H1 (cell line): ENCODE results near the gene GPRIN3. TPM values are rescaled to one million over a fixed set of nuclear protein-coding genes. Genes with fewer than 3 reads are reported as not detected.

Experiments
- CTCF ChIA-PET: fragments of 300-600 bp; sonication (Branson Sonifier 250); formaldehyde crosslinking; loops from one replicate; lab custom pipeline; 2021; ENCODE audit not compliant: partially characterized antibody; lab: Charles Lee
- POLR2A ChIA-PET: fragments of 300-600 bp; sonication (Branson Sonifier 250); formaldehyde crosslinking; loops from one replicate; lab custom pipeline; 2021; ENCODE audit warnings: inconsistent platforms; ENCODE audit not compliant: partially characterized antibody; lab: Charles Lee
- DNase-seq, 2 experiments: peaks; one replicate each; pipeline versions ENCODE4 v3.0.0 to v3.0.0-alpha.2; 2010 to 2022; ENCODE audit warnings: low spot score in 2 of 2, low read depth in 1 of 2, mixed read lengths in 1 of 2
- FAIRE-seq: peaks from 2 replicates; lab custom pipeline; 2011; peaks lifted over from hg19 to GRCh38; lab: Jason Lieb, UNC
- H2AFZ ChIP-seq: 2 replicates; pipeline ENCODE4 v1.8.1; 2012; ENCODE audit warnings: low read length, inconsistent platforms
- H2AK5ac ChIP-seq: 2 replicates; pipeline ENCODE4 v1.6.1; 2013; ENCODE audit warnings: low read depth, low read length
- H2BK120ac ChIP-seq: replicated peaks from 2 replicates; pipeline ENCODE3; 2013; ENCODE audit warnings: low read depth, low read length, inconsistent platforms
- H2BK12ac ChIP-seq: 2 replicates; pipeline ENCODE4 v1.6.1; 2013; ENCODE audit warnings: low read depth, low read length
- H2BK15ac ChIP-seq: 2 replicates; pipeline ENCODE4 v1.6.1; 2013; ENCODE audit warnings: low read length
- H2BK20ac ChIP-seq: 2 replicates; pipeline ENCODE4 v1.6.1; 2013; ENCODE audit warnings: low read length
- H2BK5ac ChIP-seq: 2 replicates; pipeline ENCODE4 v1.6.1; 2013; ENCODE audit warnings: low read depth, low read length
- H3K14ac ChIP-seq: 2 replicates; pipeline ENCODE4 v1.6.1; 2013; ENCODE audit warnings: inconsistent platforms; ENCODE audit not compliant: insufficient read length
- H3K18ac ChIP-seq: 2 replicates; pipeline ENCODE4 v1.6.1; 2013; ENCODE audit warnings: low read length; ENCODE audit errors: extremely low read depth
- H3K23ac ChIP-seq: 2 replicates; pipeline ENCODE4 v1.6.1; 2013; ENCODE audit warnings: inconsistent platforms; ENCODE audit not compliant: insufficient read length
- H3K23me2 ChIP-seq: 2 replicates; pipeline ENCODE4 v1.6.1; 2013; ENCODE audit warnings: low read depth, low read length
- H3K27ac ChIP-seq: 2 replicates; pipeline ENCODE4 v1.6.1; 2011; ENCODE audit warnings: low read depth, low read length, inconsistent platforms
- H3K27me3 ChIP-seq, 4 experiments: replicated peaks in 1 of 4; 1 replicate in 1 of 4; 2 replicates in 3 of 4; pipeline versions ENCODE4 v1.6.1 to v1.8.1; 2011 to 2013; ENCODE audit warnings: low read length in 3 of 4, mild to moderate bottlenecking in 3 of 4, inconsistent platforms in 2 of 4, mixed read lengths in 2 of 4, moderate library complexity in 1 of 4; ENCODE audit not compliant: control insufficient read depth in 3 of 4, insufficient read depth in 3 of 4; ENCODE audit errors: extremely low read depth in 1 of 4
- H3K36me3 ChIP-seq, 4 experiments: 2 replicates each; pipeline versions ENCODE4 v1.6.1 to v1.8.1; 2011 to 2013; ENCODE audit warnings: mild to moderate bottlenecking in 4 of 4, low read length in 3 of 4, moderate library complexity in 2 of 4, control low read depth in 1 of 4, inconsistent platforms in 1 of 4; ENCODE audit not compliant: insufficient read depth in 4 of 4, control insufficient read depth in 2 of 4
- H3K4ac ChIP-seq: replicated peaks from 2 replicates; pipeline ENCODE3; 2013; ENCODE audit warnings: low read length, low read depth, mixed read lengths, inconsistent platforms; ENCODE audit not compliant: insufficient read length
- H3K4me1 ChIP-seq, 4 experiments: replicated peaks in 1 of 4; 1 replicate in 1 of 4; 2 replicates in 3 of 4; pipeline versions ENCODE4 v1.6.1 to v1.8.1; 2011 to 2013; ENCODE audit warnings: low read length in 3 of 4, inconsistent platforms in 2 of 4, mixed read lengths in 1 of 4; ENCODE audit not compliant: insufficient read depth in 4 of 4, control insufficient read depth in 3 of 4
- H3K4me2 ChIP-seq, 2 experiments: 2 replicates each; pipeline versions ENCODE4 v1.6.1 to v1.8.1; 2011 to 2013; ENCODE audit warnings: low read depth in 2 of 2, low read length in 2 of 2, control low read depth in 1 of 2, inconsistent platforms in 1 of 2, mild to moderate bottlenecking in 1 of 2; ENCODE audit not compliant: insufficient read depth in 1 of 2
- H3K4me3 ChIP-seq, 4 experiments: fragments of 200-600, 300-600 bp in 1 of 4; sonication (generic), shearing (Covaris generic), sonication (Bioruptor Twin) in 1 of 4; 2 replicates each; pipeline versions ENCODE4 v1.5.1 to v1.8.1; 2011 to 2016; ENCODE audit warnings: low read length in 4 of 4, low read depth in 3 of 4, control low read depth in 2 of 4, inconsistent platforms in 2 of 4, mild to moderate bottlenecking in 2 of 4, mixed read lengths in 1 of 4, moderate library complexity in 1 of 4; ENCODE audit not compliant: insufficient read depth in 2 of 4; ENCODE audit errors: extremely low read depth in 1 of 4
- H3K56ac ChIP-seq: replicated peaks from 2 replicates; pipeline ENCODE3; 2013; ENCODE audit warnings: low read depth, mild to moderate bottlenecking, mixed read lengths, low read length, inconsistent platforms; ENCODE audit not compliant: insufficient read length
- H3K79me1 ChIP-seq: 2 replicates; pipeline ENCODE4 v1.6.1; 2013; ENCODE audit warnings: low read depth, low read length, control low read depth
- H3K79me2 ChIP-seq, 2 experiments: 2 replicates each; pipeline versions ENCODE4 v1.6.1 to v1.8.1; 2012 to 2013; ENCODE audit warnings: low read length in 2 of 2, mild to moderate bottlenecking in 2 of 2, inconsistent platforms in 1 of 2; ENCODE audit not compliant: insufficient read depth in 2 of 2, control insufficient read depth in 1 of 2
- H3K9ac ChIP-seq, 4 experiments: replicated peaks in 1 of 4; 1 replicate in 1 of 4; 2 replicates in 3 of 4; pipeline versions ENCODE4 v1.6.1 to v1.8.1; 2011 to 2013; ENCODE audit warnings: low read depth in 3 of 4, low read length in 3 of 4, control low read depth in 2 of 4, mild to moderate bottlenecking in 2 of 4, moderate library complexity in 2 of 4, inconsistent platforms in 1 of 4; ENCODE audit errors: extremely low read depth in 1 of 4
- H3K9me3 ChIP-seq, 2 experiments: 2 replicates each; pipeline versions ENCODE4 v1.6.1 to v1.8.1; 2012 to 2013; ENCODE audit warnings: mild to moderate bottlenecking in 2 of 2, moderate library complexity in 2 of 2, control low read depth in 1 of 2, inconsistent platforms in 1 of 2, low read depth in 1 of 2, low read length in 1 of 2, mixed read lengths in 1 of 2; ENCODE audit not compliant: insufficient read depth in 2 of 2
- H4K20me1 ChIP-seq, 2 experiments: replicated peaks in 1 of 2; 2 replicates each; pipeline versions ENCODE3 to v1.8.1; 2011 to 2013; ENCODE audit warnings: inconsistent platforms in 2 of 2, low read length in 2 of 2, mild to moderate bottlenecking in 1 of 2; ENCODE audit not compliant: insufficient read depth in 2 of 2, control insufficient read depth in 1 of 2
- H4K5ac ChIP-seq: 2 replicates; pipeline ENCODE4 v1.6.1; 2013; ENCODE audit warnings: low read length, low read depth, mixed read lengths, inconsistent platforms; ENCODE audit not compliant: insufficient read length
- H4K8ac ChIP-seq: 2 replicates; pipeline ENCODE4 v1.8.0; 2013; ENCODE audit warnings: mild to moderate bottlenecking, moderate library complexity, low read length, inconsistent platforms; ENCODE audit not compliant: insufficient read depth; ENCODE audit errors: extremely low read depth
- H4K91ac ChIP-seq: replicated peaks from 2 replicates; pipeline ENCODE3; 2013; ENCODE audit warnings: low read length, mixed read lengths, inconsistent platforms; ENCODE audit not compliant: insufficient read length
- CHD2 ChIP-seq: IDR thresholded peaks from 2 replicates; pipeline ENCODE4 v1.6.1; 2012; ENCODE audit warnings: low read length, improper control_type of control experiment
- CREB1 ChIP-seq: IDR thresholded peaks from 2 replicates; pipeline ENCODE4 v1.6.1; 2012; ENCODE audit warnings: inconsistent platforms
- TBP ChIP-seq: IDR thresholded peaks from 2 replicates; pipeline ENCODE4 v1.6.1; 2011; ENCODE audit warnings: low read depth, low read length, improper control_type of control experiment
- WGBS, 2 experiments: shearing (Covaris generic) in 1 of 2; methylation state at CpG; one replicate each; pipeline versions ENCODE4 v1.1.6 to v1.1.7; 2013 to 2015; ENCODE audit warnings: low lambda C conversion rate in 2 of 2, mixed read lengths in 2 of 2, inconsistent platforms in 1 of 2, low coverage in 1 of 2, missing lambda C conversion rate in 1 of 2; ENCODE audit not compliant: insufficient replicate concordance in 2 of 2, insufficient coverage in 1 of 2, insufficient read length in 1 of 2; ENCODE audit errors: extremely low coverage in 1 of 2, missing lambda C conversion rate in 1 of 2; 5-methylcytosine and 5-hydroxymethylcytosine counted together
- polyA plus RNA-seq, 7 experiments: library from polyadenylated mRNA; depleted of rRNA in 3 of 7; stranded (reverse) in 5 of 7; unstranded in 2 of 7; fragments of >200 nt in 5 of 7; fragments of 200-250 nt in 2 of 7; gene quantifications; 1 replicate in 5 of 7; 2 replicates in 1 of 7; 4 replicates in 1 of 7; pipeline versions ENCODE4 v1.2.1 to v1.2.3, GENCODE V29; 2011 to 2013; ENCODE audit warnings: missing spikeins in 2 of 7, mixed read lengths in 2 of 7
- total RNA-seq: library from RNA; stranded (reverse); fragmentation: NEBNext Ultra II Directional; extraction: Animal tissue kit (Norgen Biotek cat#: 25700); gene quantifications from 2 replicates; pipeline ENCODE4 v1.2.1, GENCODE V29; 2021

The GPRIN3 gene
- total and polyA plus RNA-seq, 2 of the 8 experiments (the other 6 are each of a cell fraction or from before 2014, with no cell fraction given), result 0.17 to 1.4 TPM

DNA sequence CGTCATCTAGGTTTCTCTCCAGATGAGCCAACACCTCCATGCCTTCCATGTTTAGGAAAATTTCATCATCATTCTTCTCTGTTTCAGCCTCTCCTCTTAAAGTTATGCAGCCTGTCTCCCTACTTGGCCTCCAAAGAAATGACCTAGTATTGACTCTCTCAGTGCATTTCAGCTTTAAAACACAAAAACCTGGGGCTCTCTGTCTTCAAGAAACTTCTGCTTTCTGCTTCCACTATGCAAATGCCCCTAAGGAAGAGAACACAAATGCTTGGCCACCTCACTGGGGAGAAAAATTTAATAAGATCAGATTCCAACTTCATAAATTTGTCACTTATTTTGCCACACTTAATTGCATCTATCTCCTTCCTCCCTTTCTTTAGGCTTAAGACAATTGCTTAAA lies 93.3 kb downstream of the GPRIN3 start:
- ChIA-PET CTCF (interaction anchor here (4.8 kb wide), 1 partner anchor 12 kb away, joined by 35 read pairs; no protein-coding TSS in a partner anchor), POLR2A (no interaction called here)
- WGBS, 2 experiments, result 85% methylated on average over 1 of the region's 1 CpG; no CpG with 5 or more reads in 1 of the 2 experiments
- Histone ChIP-seq H3K18ac (no peak overlapping the region), H4K8ac (no peak overlapping the region), H3K4ac (no peak overlapping the region), H2AFZ (no peak overlapping the region), H3K27ac (no peak overlapping the region), H4K91ac (no peak overlapping the region), H3K79me2 (no peaks in the 10 kb centered on the region), H2AK5ac (no peak overlapping the region), H4K20me1 (no peaks in the 10 kb centered on the region), H2BK15ac (no peak overlapping the region), H2BK20ac (no peak overlapping the region), H3K14ac (no peak overlapping the region), H3K27me3 (no peaks in the 10 kb centered on the region), H3K23me2 (no peaks in the 10 kb centered on the region), H3K23ac (no peak overlapping the region), H3K4me2 (no peak overlapping the region), H3K79me1 (no peaks in the 10 kb centered on the region), H3K56ac (no peak overlapping the region), H3K36me3 (no peaks in the 10 kb centered on the region), H3K4me3 (no peak overlapping the region), H2BK120ac (no peak overlapping the region), H2BK5ac (no peak overlapping the region), H3K9me3 (no peaks in the 10 kb centered on the region)
- FAIRE-seq, result no peak
- TF ChIP-seq CHD2 (no peak), CREB1 (no peak), TBP (no peak)
- TF ChIP-seq, all 59 proteins: peak for 0
- H3K9ac ChIP-seq, result no peak overlapping the region
- H4K5ac ChIP-seq, result no peak overlapping the region
- DNase-seq, result no peak
- H3K4me1 ChIP-seq, result no peaks in the 10 kb centered on the region
- H2BK12ac ChIP-seq, result no peak overlapping the region
